Body of pancreas (tissue), 4 donors: ENCODE results near the gene MICU1. TPM values are rescaled to one million over a fixed set of nuclear protein-coding genes. Genes with fewer than 3 reads are reported as not detected.

ENCODE experiments used
- ATAC-seq: fragments of 150-250 bp; one replicate; pipeline ENCODE4 v1.9.1; 2016
- DNase-seq, 4 donors: peaks; one replicate each; pipeline ENCODE4 v3.0.0-alpha.2; 2019
- H3K27ac ChIP-seq, 4 donors: fragments of 200-600 bp; sonication (generic); 1 replicate in 3 of 4; 2 replicates in 1 of 4; pipeline versions ENCODE4 v1.5.1 to v1.6.1; 2016 to 2019; ENCODE audit warnings: mild to moderate bottlenecking in 1 of 4, mixed read lengths in 1 of 4, moderate library complexity in 1 of 4
- H3K27me3 ChIP-seq, 2 donors: fragments of 200-600 bp; sonication (generic); one replicate each; pipeline ENCODE4 v1.6.0; 2016; ENCODE audit warnings: mild to moderate bottlenecking in 1 of 2
- H3K36me3 ChIP-seq, 2 donors: fragments of 200-600 bp; sonication (generic); replicated peaks in 1 of 2; 2 replicates each; pipeline ENCODE4 v1.5.1; 2016; ENCODE audit warnings: low read depth in 2 of 2; ENCODE audit not compliant: insufficient read depth in 1 of 2
- H3K4me1 ChIP-seq: fragments of 200-600 bp; sonication (generic); one replicate; pipeline ENCODE4 v1.6.0; 2016
- H3K4me3 ChIP-seq, 2 donors: fragments of 200-600 bp; sonication (generic); 1 replicate in 1 of 2; 2 replicates in 1 of 2; pipeline ENCODE4 v1.5.1; 2016 to 2019
- H3K9me3 ChIP-seq, 3 donors: fragments of 200-600 bp; sonication (generic); 1 replicate in 2 of 3; 2 replicates in 1 of 3; pipeline ENCODE4 v1.5.1; 2016
- CTCF ChIP-seq, 7 experiments: fragments of 450-650 bp in 4 of 7; fragments of 200-600 bp in 3 of 7; sonication (generic) in 3 of 7; IDR thresholded peaks; one replicate each; pipeline ENCODE4 v1.5.1; 2016 to 2019; ENCODE audit warnings: antibody characterized with exemption in 7 of 7
- POLR2A ChIP-seq, 3 donors: fragments of 450-650 bp; IDR thresholded peaks; one replicate each; pipeline ENCODE4 v1.6.1; 2016; ENCODE audit warnings: antibody characterized with exemption in 3 of 3, mild to moderate bottlenecking in 2 of 3
- WGBS, 2 donors: methylation state at CpG; one replicate each; pipeline ENCODE4 v1.1.5; 2017; 5-methylcytosine and 5-hydroxymethylcytosine counted together
- intact Hi-C: fragments of 100-400 bp; cut with DNase I; formaldehyde crosslinking; loops from one replicate; pipeline ENCODE4 v1.15.1; 2023
- total RNA-seq, 2 donors: library from RNA; depleted of rRNA; stranded (reverse); fragments of >200 nt; gene quantifications; one replicate each; pipeline ENCODE4 v1.1.0, GENCODE V29; 2016

Gene MICU1
- total RNA-seq, 2 donors from 2014 or later = 14.0 to 23.1 TPM

- WGBS, 2 donors = 92 to 93% methylated on average over 8 of the region's 8 CpGs
- intact Hi-C loops = no loop called here
These were observed 108.6 kb downstream of the MICU1 start for GRCh38 chr10:72517244-72517643.

GRCh38 chr10:72515455-72515854, 110.4 kb downstream of the MICU1 start:
- no peak overlapping the region for H3K4me3 ChIP-seq
- no peaks in the 10 kb centered on the region for H3K27me3 ChIP-seq
- H3K27ac ChIP-seq = no peak overlapping the region
- no peaks in the 10 kb centered on the region for H3K9me3 ChIP-seq
- 80% methylated on average over 2 of the region's 2 CpGs for WGBS, 2 donors
- DNase-seq (no peak), ATAC-seq (no peak)
- no peaks in the 10 kb centered on the region for H3K4me1 ChIP-seq
- intact Hi-C loops = no loop called here
- TF ChIP-seq CTCF (IDR thresholded peaks at IDR 0.05) (no peak), POLR2A (IDR thresholded peaks at IDR 0.05) (no peak)
- no peaks in the 10 kb centered on the region for H3K36me3 ChIP-seq

More at GRCh38 chr10:72517244-72517643, 108.6 kb downstream of the MICU1 start:
- no peak overlapping the region for H3K4me3 ChIP-seq
- H3K36me3 ChIP-seq = no peaks in the 10 kb centered on the region
- H3K9me3 ChIP-seq = no peaks in the 10 kb centered on the region
- H3K27me3 ChIP-seq = no peaks in the 10 kb centered on the region
- no peak for DNase-seq
- no peak for TF ChIP-seq CTCF (IDR thresholded peaks at IDR 0.05)
- no peak for TF ChIP-seq POLR2A (IDR thresholded peaks at IDR 0.05)
- no peaks in the 10 kb centered on the region for H3K4me1 ChIP-seq
- H3K27ac ChIP-seq = no peak overlapping the region
- ATAC-seq = no peak

GRCh38 chr10:72513910-72514309, 112.0 kb downstream of the MICU1 start:
- H3K27ac ChIP-seq = no peak overlapping the region
- no peaks in the 10 kb centered on the region for H3K4me1 ChIP-seq
- no peaks in the 10 kb centered on the region for H3K9me3 ChIP-seq
- intact Hi-C loops = no loop called here
- no peak overlapping the region for H3K4me3 ChIP-seq
- DNase-seq = no peak
- TF ChIP-seq POLR2A (IDR thresholded peaks at IDR 0.05) (no peak), CTCF (IDR thresholded peaks at IDR 0.05) (no peak)
- no peaks in the 10 kb centered on the region for H3K27me3 ChIP-seq
- no peaks in the 10 kb centered on the region for H3K36me3 ChIP-seq
- ATAC-seq = no peak

- DNase-seq = no peak
- 75 to 91% methylated on average over 5 of the region's 5 CpGs for WGBS, 2 donors
- Histone ChIP-seq H3K4me1 (no peaks in the 10 kb centered on the region), H3K27ac (no peak overlapping the region), H3K27me3 (no peaks in the 10 kb centered on the region), H3K9me3 (no peaks in the 10 kb centered on the region), H3K4me3 (no peak overlapping the region), H3K36me3 (no peaks in the 10 kb centered on the region)
- ATAC-seq = no peak
- intact Hi-C loops = no loop called here
- TF ChIP-seq POLR2A (IDR thresholded peaks at IDR 0.05) (no peak), CTCF (IDR thresholded peaks at IDR 0.05) (no peak)
These were observed 114.4 kb downstream of the MICU1 start for GRCh38 chr10:72511459-72511858.

GRCh38 chr10:72509941-72510340, 115.9 kb downstream of the MICU1 start:
- 83 to 97% methylated on average over 1 of the region's 1 CpG for WGBS, 2 donors
- Histone ChIP-seq H3K4me3 (no peak overlapping the region), H3K9me3 (no peaks in the 10 kb centered on the region), H3K27ac (no peak overlapping the region), H3K36me3 (no peaks in the 10 kb centered on the region), H3K4me1 (no peaks in the 10 kb centered on the region), H3K27me3 (no peaks in the 10 kb centered on the region)
- TF ChIP-seq CTCF (IDR thresholded peaks at IDR 0.05) (no peak), POLR2A (IDR thresholded peaks at IDR 0.05) (no peak)
- no peak for DNase-seq
- ATAC-seq = no peak
- intact Hi-C loops = no loop called here
